NT2/D1 (cell line): ENCODE measurements around the gene FOXC2.
A peak's percentile ranks its signal among the peaks of the same experiment; 100 is the strongest.

Experiments
- DNase-seq: peaks from one replicate; pipeline ENCODE4 v3.0.0-alpha.2; 2011; ENCODE audit warnings: low read depth, low spot score
- H3K27me3 ChIP-seq: 2 replicates; pipeline ENCODE4 v1.6.0; 2011; ENCODE audit warnings: mild to moderate bottlenecking; ENCODE audit not compliant: insufficient read length, insufficient read depth
- H3K36me3 ChIP-seq: 2 replicates; pipeline ENCODE4 v1.6.1; 2011; ENCODE audit warnings: mild to moderate bottlenecking, low read length, mixed read lengths; ENCODE audit not compliant: insufficient read depth, insufficient read length
- H3K4me1 ChIP-seq: 2 replicates; pipeline ENCODE4 v1.5.1; 2011; ENCODE audit not compliant: insufficient read depth, insufficient read length
- H3K4me3 ChIP-seq: 2 replicates; pipeline ENCODE4 v1.5.1; 2011; ENCODE audit warnings: low read depth; ENCODE audit not compliant: insufficient read length
- H3K9ac ChIP-seq: 2 replicates; pipeline ENCODE4 v1.6.0; 2011; ENCODE audit warnings: low read depth; ENCODE audit not compliant: insufficient read length
- H3K9me3 ChIP-seq: 2 replicates; pipeline ENCODE4 v1.5.1; 2011; ENCODE audit warnings: mild to moderate bottlenecking, low read length; ENCODE audit not compliant: insufficient read depth
- SUZ12 ChIP-seq: IDR thresholded peaks from 2 replicates; pipeline ENCODE4 v1.6.1; 2011; ENCODE audit not compliant: insufficient read length, insufficient read depth; ENCODE audit errors: extremely low read depth
- YY1 ChIP-seq: IDR thresholded peaks from 2 replicates; pipeline ENCODE4 v1.6.1; 2011; ENCODE audit not compliant: insufficient read length, insufficient read depth
- ZNF274 ChIP-seq: IDR thresholded peaks from 2 replicates; pipeline ENCODE4 v1.6.1; 2011; ENCODE audit warnings: mild to moderate bottlenecking, low read depth, low read length

FOXC2 gene

GRCh38 chr16:86521236-86522197 lies 45.1 kb upstream of the FOXC2 start:
- no peak for DNase-seq
- Histone ChIP-seq H3K27me3 (peaks cover 36% of the 10 kb centered on the region), H3K4me3 (no peak overlapping the region), H3K9ac (no peak overlapping the region), H3K36me3 (no peaks in the 10 kb centered on the region), H3K9me3 (no peaks in the 10 kb centered on the region), H3K4me1 (no peaks in the 10 kb centered on the region)
- no peak for TF ChIP-seq ZNF274
- no peak for TF ChIP-seq YY1
- no peak for TF ChIP-seq SUZ12

DNA sequence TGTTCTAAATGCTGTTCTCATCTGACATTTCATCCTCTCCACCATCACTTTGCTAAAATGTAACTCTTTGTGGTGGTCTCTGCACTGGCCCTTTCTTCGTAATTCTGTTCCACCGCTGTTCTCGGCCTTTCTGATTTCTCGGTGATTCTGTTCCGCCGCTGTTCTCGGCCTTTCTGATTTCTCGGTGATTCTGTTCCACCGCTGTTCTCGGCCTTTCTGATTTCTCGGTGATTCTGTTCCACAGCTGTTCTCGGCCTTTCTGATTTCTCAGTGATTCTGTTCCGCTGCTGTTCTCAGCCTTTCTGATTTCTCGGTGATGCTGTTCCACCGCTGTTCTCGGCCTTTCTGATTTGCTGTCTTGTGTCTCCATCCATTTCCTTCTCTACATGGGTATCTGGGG lies 44.0 kb upstream of the FOXC2 start:
- Histone ChIP-seq H3K36me3 (no peaks in the 10 kb centered on the region), H3K27me3 (peaks cover 24% of the 10 kb centered on the region)

GRCh38 chr16:86523166-86523740 lies 43.4 kb upstream of the FOXC2 start:
- Histone ChIP-seq H3K4me1 (peaks cover 2% of the 10 kb centered on the region), H3K36me3 (no peaks in the 10 kb centered on the region), H3K4me3 (no peak overlapping the region), H3K9ac (no peak overlapping the region), H3K9me3 (no peaks in the 10 kb centered on the region), H3K27me3 (peaks cover 18% of the 10 kb centered on the region)
- no peak for TF ChIP-seq ZNF274
- no peak for TF ChIP-seq SUZ12
- TF ChIP-seq YY1 = no peak
- no peak for DNase-seq

More for the DNA sequence above, 44.0 kb upstream of the FOXC2 start:
- Histone ChIP-seq H3K4me3 (no peak overlapping the region), H3K9ac (no peak overlapping the region), H3K4me1 (peaks cover 2% of the 10 kb centered on the region), H3K9me3 (no peaks in the 10 kb centered on the region)
- DNase-seq = no peak
- TF ChIP-seq SUZ12 (no peak), YY1 (no peak), ZNF274 (no peak)

DNA sequence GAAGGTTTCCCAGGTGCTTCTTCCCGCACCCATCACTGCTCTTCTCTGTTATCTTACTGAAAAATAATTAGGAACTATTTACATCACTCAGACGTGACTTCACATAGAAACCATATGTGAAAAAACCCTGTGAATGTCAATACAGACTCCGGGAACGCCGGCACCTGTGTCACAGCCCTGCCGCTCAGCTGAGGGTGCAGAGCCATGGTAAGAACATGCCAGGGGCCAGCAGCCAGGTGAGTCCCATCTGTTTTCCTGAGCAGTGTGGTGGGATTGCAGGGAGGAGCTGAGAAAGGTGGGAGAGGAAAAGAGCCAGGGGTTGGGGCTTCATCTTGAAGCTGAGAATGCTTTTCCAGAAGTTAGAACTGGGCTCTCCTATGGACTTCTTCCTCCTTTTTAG lies 42.6 kb upstream of the FOXC2 start:
- no peak overlapping the region for H3K9ac ChIP-seq
- DNase-seq = no peak
- H3K4me3 ChIP-seq = no peak overlapping the region
- peaks cover 11% of the 10 kb centered on the region for H3K27me3 ChIP-seq
- TF ChIP-seq SUZ12 = no peak
- no peak for TF ChIP-seq ZNF274
- TF ChIP-seq YY1 = no peak
- H3K36me3 ChIP-seq = peaks cover 5% of the 10 kb centered on the region
- H3K4me1 ChIP-seq = peaks cover 2% of the 10 kb centered on the region
- no peaks in the 10 kb centered on the region for H3K9me3 ChIP-seq

DNA sequence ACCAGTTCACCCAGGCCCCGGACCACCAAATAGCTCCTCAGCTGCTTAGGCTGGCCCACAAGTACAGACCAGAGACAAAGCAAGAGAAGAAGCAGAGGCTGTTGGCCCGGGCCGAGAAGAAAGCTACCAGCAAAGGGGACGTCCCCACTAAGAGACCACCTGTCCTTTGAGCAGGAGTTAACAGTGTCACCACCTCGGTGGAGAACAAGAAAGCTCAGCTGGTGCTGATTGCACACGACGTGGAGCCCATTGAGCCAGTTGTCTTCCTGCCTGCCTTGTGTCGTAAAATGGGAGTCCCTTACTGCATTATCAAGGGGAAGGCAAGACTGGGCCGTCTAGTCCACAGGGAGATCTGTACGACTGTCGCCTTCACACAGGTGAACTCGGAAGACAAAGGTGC lies 40.9 kb upstream of the FOXC2 start:
- Histone ChIP-seq H3K4me1 (peaks cover 2% of the 10 kb centered on the region), H3K27me3 (no peaks in the 10 kb centered on the region), H3K36me3 (peaks cover 17% of the 10 kb centered on the region), H3K9me3 (no peaks in the 10 kb centered on the region), H3K4me3 (no peak overlapping the region), H3K9ac (no peak overlapping the region)
- TF ChIP-seq YY1 (no peak), ZNF274 (no peak), SUZ12 (no peak)
- no peak for DNase-seq

DNA sequence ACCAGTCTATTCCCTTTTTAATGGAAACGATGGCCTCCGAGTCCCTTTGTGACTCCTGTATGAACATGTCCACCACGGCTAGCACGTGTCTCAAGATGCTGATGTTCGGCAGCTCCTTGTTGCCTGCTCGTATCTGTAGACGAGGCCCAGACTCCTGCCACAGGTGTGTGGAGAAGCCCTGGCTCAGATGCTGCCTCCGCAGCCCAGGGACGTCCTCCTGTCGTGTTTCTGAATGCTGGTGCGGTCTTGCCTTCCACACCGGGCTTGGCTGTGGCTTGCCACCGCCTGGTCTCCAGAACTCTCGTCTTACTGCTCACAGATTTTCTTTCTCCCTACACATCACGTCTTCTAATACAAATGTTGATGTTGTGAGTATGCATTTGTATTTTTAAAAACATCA lies 39.3 kb upstream of the FOXC2 start:
- no peak overlapping the region for H3K9ac ChIP-seq
- peaks cover 2% of the 10 kb centered on the region for H3K4me1 ChIP-seq
- H3K4me3 ChIP-seq = no peak overlapping the region
- no peaks in the 10 kb centered on the region for H3K27me3 ChIP-seq
- no peaks in the 10 kb centered on the region for H3K9me3 ChIP-seq
- no peak for DNase-seq
- H3K36me3 ChIP-seq = peaks cover 31% of the 10 kb centered on the region
- no peak for TF ChIP-seq ZNF274
- no peak for TF ChIP-seq SUZ12
- TF ChIP-seq YY1 = no peak

GRCh38 chr16:86528061-86528929 lies 38.3 kb upstream of the FOXC2 start:
- Histone ChIP-seq H3K36me3 (peaks cover 38% of the 10 kb centered on the region), H3K9me3 (no peaks in the 10 kb centered on the region), H3K27me3 (no peaks in the 10 kb centered on the region), H3K9ac (peak overlapping the region; percentile 1), H3K4me3 (no peak overlapping the region), H3K4me1 (peaks cover 2% of the 10 kb centered on the region)
- TF ChIP-seq YY1 (no peak), ZNF274 (no peak)
- DNase-seq = no peak
